ENCODE results near the gene UPK1B. TPM values are rescaled to one million over a fixed set of nuclear protein-coding genes. Genes with fewer than 3 reads are reported as not detected.
A peak's percentile ranks its signal among the peaks of the same experiment; 100 is the strongest.

Gene UPK1B
- total and polyA plus RNA-seq, 8 donors = 0.18 to 0.99 (median 0.49) TPM; not detected in 1

DNA sequence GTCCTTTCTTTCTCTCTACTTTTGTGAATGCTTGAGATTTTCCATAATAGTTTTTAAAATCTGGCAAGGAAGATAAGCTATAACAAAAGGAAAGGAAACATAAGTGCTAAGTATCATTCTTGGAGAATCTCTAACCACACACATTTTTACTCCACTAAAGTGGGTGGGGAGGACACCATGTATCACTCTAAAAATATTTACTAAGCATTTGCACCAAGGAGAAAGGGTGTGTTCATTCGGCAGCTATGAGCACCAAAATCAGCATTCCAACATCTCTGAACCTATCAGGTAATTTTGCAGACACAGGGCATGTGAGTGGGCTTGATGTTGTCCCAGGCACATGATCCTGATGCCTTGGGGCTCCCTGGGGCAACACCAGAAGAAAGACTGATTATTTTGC, 61.8 kb downstream of the UPK1B start:
- ATAC-seq (no peak), DNase-seq (no peak)
- intact Hi-C loops (cut with DNase I) = no loop called here
- Histone ChIP-seq H3K27ac (no peak overlapping the region), H3K4me1 (peaks cover 6 to 46% of the 10 kb centered on the region in 2 donors), H3K9me3 (no peaks in the 10 kb centered on the region), H3K36me3 (peaks cover 0 to 49% of the 10 kb centered on the region in 2 donors), H3K4me3 (no peak overlapping the region), H3K27me3 (no peaks in the 10 kb centered on the region)
- TF ChIP-seq, protein P1, sequence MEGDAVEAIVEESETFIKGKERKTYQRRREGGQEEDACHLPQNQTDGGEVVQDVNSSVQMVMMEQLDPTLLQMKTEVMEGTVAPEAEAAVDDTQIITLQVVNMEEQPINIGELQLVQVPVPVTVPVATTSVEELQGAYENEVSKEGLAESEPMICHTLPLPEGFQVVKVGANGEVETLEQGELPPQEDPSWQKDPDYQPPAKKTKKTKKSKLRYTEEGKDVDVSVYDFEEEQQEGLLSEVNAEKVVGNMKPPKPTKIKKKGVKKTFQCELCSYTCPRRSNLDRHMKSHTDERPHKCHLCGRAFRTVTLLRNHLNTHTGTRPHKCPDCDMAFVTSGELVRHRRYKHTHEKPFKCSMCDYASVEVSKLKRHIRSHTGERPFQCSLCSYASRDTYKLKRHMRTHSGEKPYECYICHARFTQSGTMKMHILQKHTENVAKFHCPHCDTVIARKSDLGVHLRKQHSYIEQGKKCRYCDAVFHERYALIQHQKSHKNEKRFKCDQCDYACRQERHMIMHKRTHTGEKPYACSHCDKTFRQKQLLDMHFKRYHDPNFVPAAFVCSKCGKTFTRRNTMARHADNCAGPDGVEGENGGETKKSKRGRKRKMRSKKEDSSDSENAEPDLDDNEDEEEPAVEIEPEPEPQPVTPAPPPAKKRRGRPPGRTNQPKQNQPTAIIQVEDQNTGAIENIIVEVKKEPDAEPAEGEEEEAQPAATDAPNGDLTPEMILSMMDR (IDR thresholded peaks at IDR 0.05) = no peak

DNA sequence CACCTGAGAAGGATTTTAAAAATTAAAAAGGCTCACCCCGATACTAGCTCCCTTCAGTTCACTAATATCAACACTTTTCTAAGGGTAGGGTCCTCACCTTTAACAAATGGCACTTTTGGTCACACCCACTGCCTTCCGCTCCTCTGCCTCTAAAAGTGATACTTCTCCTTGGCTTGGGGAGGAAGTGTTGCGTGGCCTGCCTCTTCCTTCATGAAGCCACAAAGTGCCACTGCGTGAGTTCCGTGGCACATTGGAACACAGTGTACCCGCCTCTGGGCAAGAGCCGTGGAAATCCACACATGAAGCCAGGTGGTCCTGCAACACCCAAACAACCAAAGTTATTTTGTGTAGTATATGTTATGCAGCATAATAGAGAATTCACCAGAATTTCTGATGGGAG, 63.4 kb downstream of the UPK1B start:
- no peak for ATAC-seq

DNA sequence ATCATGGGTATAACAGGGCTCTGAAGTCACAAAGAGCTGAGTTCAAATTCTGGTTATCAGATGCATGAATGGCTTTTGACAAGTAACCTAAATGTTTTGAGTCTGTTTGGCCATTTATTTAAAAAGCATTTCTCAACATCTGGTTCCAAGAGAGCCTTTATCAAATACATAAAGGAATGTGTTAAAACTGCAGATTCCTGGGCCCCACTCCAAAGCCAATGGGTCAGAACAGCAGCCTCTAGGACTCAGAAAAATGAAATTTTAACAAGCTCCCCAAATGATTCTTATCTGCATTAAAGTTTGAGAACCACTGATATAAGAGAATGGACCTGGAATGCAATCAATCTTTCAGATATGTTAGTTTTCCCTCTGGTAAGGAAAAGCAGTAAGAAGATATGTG, 63.9 kb downstream of the UPK1B start:
- H3K36me3 ChIP-seq = peaks cover 0 to 35% of the 10 kb centered on the region in 2 donors
- peaks cover 6 to 57% of the 10 kb centered on the region in 2 donors for H3K4me1 ChIP-seq
- H3K27ac ChIP-seq = peak overlapping the region in 1 of 2 donors; percentile 51
- intact Hi-C loops (cut with DNase I) = no loop called here
- no peak for DNase-seq
- no peak for ATAC-seq
- no peaks in the 10 kb centered on the region for H3K9me3 ChIP-seq
- TF ChIP-seq, protein P1 (IDR thresholded peaks at IDR 0.05) = no peak
- H3K27me3 ChIP-seq = no peaks in the 10 kb centered on the region
- H3K4me3 ChIP-seq = no peak overlapping the region

More for the DNA sequence above, 63.4 kb downstream of the UPK1B start:
- TF ChIP-seq, protein P1 (IDR thresholded peaks at IDR 0.05) = no peak
- no peaks in the 10 kb centered on the region for H3K27me3 ChIP-seq
- no peak overlapping the region for H3K4me3 ChIP-seq
- H3K27ac ChIP-seq = peak overlapping the region in 1 of 2 donors; percentile 51
- no peaks in the 10 kb centered on the region for H3K9me3 ChIP-seq
- peaks cover 0 to 38% of the 10 kb centered on the region in 2 donors for H3K36me3 ChIP-seq
- peaks cover 6 to 55% of the 10 kb centered on the region in 2 donors for H3K4me1 ChIP-seq
- peak in 1 of 4 donors; percentile 64 for DNase-seq
- intact Hi-C loops (cut with DNase I) = no loop called here

DNA sequence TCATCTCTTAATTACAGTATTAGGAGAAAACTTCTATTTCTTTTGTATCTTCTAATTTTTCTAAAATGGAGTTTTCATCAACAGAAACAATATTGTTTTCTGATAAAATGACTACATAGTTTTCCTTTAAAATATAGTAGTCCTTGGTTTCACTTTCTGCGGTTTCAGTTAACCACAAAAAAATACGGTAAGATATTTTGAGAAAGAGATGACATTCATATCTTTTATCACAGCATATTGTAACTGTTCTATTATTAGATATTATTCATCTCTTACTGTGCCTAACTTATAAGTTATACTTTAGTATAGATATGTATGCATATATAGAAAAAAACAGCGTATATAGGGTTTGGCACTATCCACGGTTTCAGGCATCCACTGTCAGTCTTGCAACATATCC, 65.0 kb downstream of the UPK1B start:
- TF ChIP-seq, protein P1 (IDR thresholded peaks at IDR 0.05) = no peak
- H3K4me1 ChIP-seq = peaks cover 6 to 57% of the 10 kb centered on the region in 2 donors
- no peaks in the 10 kb centered on the region for H3K9me3 ChIP-seq
- H3K36me3 ChIP-seq = peaks cover 0 to 25% of the 10 kb centered on the region in 2 donors
- H3K27me3 ChIP-seq = no peaks in the 10 kb centered on the region
- peak overlapping the region in 1 of 2 donors; percentile 96 for H3K27ac ChIP-seq
- intact Hi-C loops (cut with DNase I) = no loop called here
- H3K4me3 ChIP-seq = no peak overlapping the region
- ATAC-seq (no peak), DNase-seq (no peak)

DNA sequence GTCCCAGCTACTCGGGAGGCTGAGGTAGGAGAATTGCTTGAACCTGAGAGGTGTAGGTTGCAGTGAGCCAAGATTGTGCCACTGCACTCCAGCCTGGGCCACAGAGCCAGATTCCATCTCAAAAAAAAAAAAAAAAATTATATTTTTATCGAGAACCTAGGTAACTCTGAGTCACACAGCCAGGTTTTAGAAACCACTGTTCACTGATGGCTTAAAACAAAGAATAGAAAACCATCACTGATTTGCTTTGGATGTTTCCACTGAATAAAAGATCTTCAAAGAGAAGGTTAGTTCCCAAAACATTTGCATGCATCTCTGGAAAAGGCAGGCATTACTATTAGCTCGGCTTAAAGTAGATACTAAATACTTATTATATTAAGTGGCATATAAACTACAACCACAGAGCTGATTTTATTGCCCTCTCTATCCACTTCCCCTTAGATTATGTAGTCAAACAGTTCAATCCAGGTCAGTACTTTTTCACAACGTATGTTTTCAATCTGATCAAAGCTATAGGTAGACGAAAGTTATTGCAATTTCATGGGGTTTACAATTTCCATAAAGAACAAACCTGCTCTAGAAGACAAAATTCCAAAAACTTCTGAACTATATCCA, 65.9 kb downstream of the UPK1B start:
- Histone ChIP-seq H3K27ac (peak overlapping the region; percentile 93 to 96), H3K9me3 (no peaks in the 10 kb centered on the region), H3K4me3 (peak overlapping the region; percentile 66 to 73), H3K36me3 (peaks cover 0 to 21% of the 10 kb centered on the region in 2 donors), H3K27me3 (no peaks in the 10 kb centered on the region), H3K4me1 (peaks cover 6 to 57% of the 10 kb centered on the region in 2 donors)
- DNase-seq (no peak), ATAC-seq (no peak)
- TF ChIP-seq, protein P1 (IDR thresholded peaks at IDR 0.05) = no peak
- intact Hi-C loops (cut with DNase I) = no loop called here

Data from left lung (tissue), 10 donors.